HG03571 (cell line): ENCODE measurements around the gene NFU1.
A peak's percentile ranks its signal among the peaks of the same experiment; 100 is the strongest.
"Not testable (repeated sequence)": the region's sequence is repeated elsewhere in the genome, so short reads cannot be mapped to it uniquely, and the experiment has no call there.

Experiments used
- ATAC-seq: cut with Tn5 transposase; IDR thresholded peaks from one replicate; pipeline ENCODE4 v1.9.1; 2021; ENCODE audit not compliant: unreplicated experiment

NFU1 gene

GRCh38 chr2:69389271-69389670, 48.0 kb downstream of the NFU1 start:
- no peak for ATAC-seq

- ATAC-seq = no peak
These were observed 49.3 kb downstream of the NFU1 start for GRCh38 chr2:69387770-69388481.

- ATAC-seq = peak; percentile 82
These were observed 50.2 kb downstream of the NFU1 start, which contains the start of gene GFPT1 for GRCh38 chr2:69386789-69387734. GFPT1 (minus strand) TSS chr2:69387227; CDS start chr2:69387071, 156 bp downstream.

- ATAC-seq = peak; percentile 16
These were observed 50.9 kb downstream of the NFU1 start for GRCh38 chr2:69386360-69386759.

- no peak for ATAC-seq
These were observed 51.6 kb downstream of the NFU1 start for GRCh38 chr2:69385443-69386151.

- ATAC-seq = no peak
These were observed 52.6 kb downstream of the NFU1 start for GRCh38 chr2:69384618-69385081.

GRCh38 chr2:69383176-69383812, 53.9 kb downstream of the NFU1 start:
- no peak for ATAC-seq

GRCh38 chr2:69382547-69382946, 54.7 kb downstream of the NFU1 start:
- no peak for ATAC-seq

- ATAC-seq = no peak
These were observed 55.9 kb downstream of the NFU1 start for GRCh38 chr2:69381337-69381737.

- no peak for ATAC-seq
These were observed 56.9 kb downstream of the NFU1 start for GRCh38 chr2:69380072-69380917.

- no peak for ATAC-seq
These were observed 60.8 kb downstream of the NFU1 start for GRCh38 chr2:69376403-69376802.

- no peak for ATAC-seq
These were observed 61.5 kb downstream of the NFU1 start for GRCh38 chr2:69375494-69376353.

- no peak for ATAC-seq
These were observed 64.5 kb downstream of the NFU1 start for GRCh38 chr2:69372767-69373166.

- ATAC-seq = no peak
These were observed 67.4 kb downstream of the NFU1 start for GRCh38 chr2:69369802-69370201.

- no peak for ATAC-seq
These were observed 68.6 kb downstream of the NFU1 start for GRCh38 chr2:69368588-69368987.

- ATAC-seq = no peak
These were observed 77.9 kb downstream of the NFU1 start for GRCh38 chr2:69359371-69359770.

- no peak for ATAC-seq
These were observed 78.3 kb downstream of the NFU1 start for GRCh38 chr2:69358914-69359313.

- no peak for ATAC-seq
These were observed 80.8 kb downstream of the NFU1 start for GRCh38 chr2:69356471-69356870.

GRCh38 chr2:69354976-69355375, 82.3 kb downstream of the NFU1 start:
- not testable (repeated sequence) for ATAC-seq
